GM06990 (cell line): ENCODE results near the gene PIP5K1B.

ENCODE experiments used
- DNase-seq: peaks from one replicate; pipeline ENCODE4 v3.0.0-alpha.2; 2011; ENCODE audit not compliant: insufficient read length; ENCODE audit errors: extremely low read depth
- H3K27me3 ChIP-seq: replicated peaks from 2 replicates; pipeline ENCODE4 v1.6.0; 2011; ENCODE audit warnings: low read length; ENCODE audit not compliant: control insufficient read depth, insufficient read depth
- H3K36me3 ChIP-seq: 2 replicates; pipeline ENCODE4 v1.5.1; 2011; ENCODE audit warnings: low read length; ENCODE audit not compliant: control insufficient read depth, insufficient read depth
- H3K4me3 ChIP-seq: replicated peaks from 2 replicates; pipeline ENCODE4 v1.5.1; 2011; ENCODE audit warnings: low read depth, mild to moderate bottlenecking, control low read depth, low read length
- TF ChIP-seq, protein P1 (sequence below): IDR thresholded peaks from 2 replicates; pipeline ENCODE4 v1.5.1; 2011; ENCODE audit warnings: low read length, control low read depth, mild to moderate bottlenecking, inconsistent platforms; ENCODE audit not compliant: insufficient read depth, poor library complexity, severe bottlenecking

PIP5K1B gene

DNA sequence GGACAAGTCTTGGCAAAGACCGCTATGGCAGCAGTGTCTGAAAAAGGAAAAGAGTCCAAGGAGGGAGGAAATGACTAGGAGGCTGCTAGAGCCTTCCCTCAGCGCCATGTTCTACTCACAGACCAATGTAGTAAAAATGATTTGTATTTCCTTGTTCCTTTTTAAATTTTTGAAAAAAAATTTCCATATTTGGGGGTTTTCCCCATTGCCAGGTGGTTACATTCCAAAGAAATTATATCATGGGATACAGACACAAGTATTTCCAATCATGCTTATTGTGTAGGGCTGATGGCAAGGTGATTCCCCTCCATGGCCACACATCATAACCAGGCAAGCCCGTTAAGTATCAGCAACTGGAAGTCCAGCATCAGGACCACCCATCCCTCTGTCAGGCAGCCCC is 138.2 kb downstream of the PIP5K1B start:
- H3K4me3 ChIP-seq = no peak overlapping the region
- no peak for DNase-seq
- TF ChIP-seq, protein P1, sequence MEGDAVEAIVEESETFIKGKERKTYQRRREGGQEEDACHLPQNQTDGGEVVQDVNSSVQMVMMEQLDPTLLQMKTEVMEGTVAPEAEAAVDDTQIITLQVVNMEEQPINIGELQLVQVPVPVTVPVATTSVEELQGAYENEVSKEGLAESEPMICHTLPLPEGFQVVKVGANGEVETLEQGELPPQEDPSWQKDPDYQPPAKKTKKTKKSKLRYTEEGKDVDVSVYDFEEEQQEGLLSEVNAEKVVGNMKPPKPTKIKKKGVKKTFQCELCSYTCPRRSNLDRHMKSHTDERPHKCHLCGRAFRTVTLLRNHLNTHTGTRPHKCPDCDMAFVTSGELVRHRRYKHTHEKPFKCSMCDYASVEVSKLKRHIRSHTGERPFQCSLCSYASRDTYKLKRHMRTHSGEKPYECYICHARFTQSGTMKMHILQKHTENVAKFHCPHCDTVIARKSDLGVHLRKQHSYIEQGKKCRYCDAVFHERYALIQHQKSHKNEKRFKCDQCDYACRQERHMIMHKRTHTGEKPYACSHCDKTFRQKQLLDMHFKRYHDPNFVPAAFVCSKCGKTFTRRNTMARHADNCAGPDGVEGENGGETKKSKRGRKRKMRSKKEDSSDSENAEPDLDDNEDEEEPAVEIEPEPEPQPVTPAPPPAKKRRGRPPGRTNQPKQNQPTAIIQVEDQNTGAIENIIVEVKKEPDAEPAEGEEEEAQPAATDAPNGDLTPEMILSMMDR = no peak
- H3K36me3 ChIP-seq = no peaks in the 10 kb centered on the region
- no peaks in the 10 kb centered on the region for H3K27me3 ChIP-seq

DNA sequence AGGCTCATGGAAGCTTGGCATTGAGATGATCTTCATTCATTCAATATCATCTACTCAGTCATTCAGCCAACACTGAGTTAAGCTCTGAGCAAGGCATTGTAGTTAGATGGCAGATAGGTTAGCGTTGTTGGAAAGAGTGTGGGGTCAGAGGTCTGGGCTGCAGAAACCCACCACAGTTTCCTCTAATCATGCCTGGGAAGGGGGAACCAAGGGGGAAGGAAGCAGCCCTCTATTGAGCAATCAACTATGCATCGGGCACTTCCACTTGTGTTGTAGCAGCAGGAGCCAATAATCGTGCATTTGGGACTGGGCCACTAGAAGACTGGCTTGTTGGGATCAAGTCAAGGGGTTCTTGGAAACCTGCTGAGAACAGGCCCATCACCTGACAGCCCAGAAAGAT is 139.1 kb downstream of the PIP5K1B start:
- DNase-seq = no peak
- H3K27me3 ChIP-seq = no peaks in the 10 kb centered on the region
- H3K4me3 ChIP-seq = no peak overlapping the region
- TF ChIP-seq, protein P1 = no peak
- no peaks in the 10 kb centered on the region for H3K36me3 ChIP-seq

DNA sequence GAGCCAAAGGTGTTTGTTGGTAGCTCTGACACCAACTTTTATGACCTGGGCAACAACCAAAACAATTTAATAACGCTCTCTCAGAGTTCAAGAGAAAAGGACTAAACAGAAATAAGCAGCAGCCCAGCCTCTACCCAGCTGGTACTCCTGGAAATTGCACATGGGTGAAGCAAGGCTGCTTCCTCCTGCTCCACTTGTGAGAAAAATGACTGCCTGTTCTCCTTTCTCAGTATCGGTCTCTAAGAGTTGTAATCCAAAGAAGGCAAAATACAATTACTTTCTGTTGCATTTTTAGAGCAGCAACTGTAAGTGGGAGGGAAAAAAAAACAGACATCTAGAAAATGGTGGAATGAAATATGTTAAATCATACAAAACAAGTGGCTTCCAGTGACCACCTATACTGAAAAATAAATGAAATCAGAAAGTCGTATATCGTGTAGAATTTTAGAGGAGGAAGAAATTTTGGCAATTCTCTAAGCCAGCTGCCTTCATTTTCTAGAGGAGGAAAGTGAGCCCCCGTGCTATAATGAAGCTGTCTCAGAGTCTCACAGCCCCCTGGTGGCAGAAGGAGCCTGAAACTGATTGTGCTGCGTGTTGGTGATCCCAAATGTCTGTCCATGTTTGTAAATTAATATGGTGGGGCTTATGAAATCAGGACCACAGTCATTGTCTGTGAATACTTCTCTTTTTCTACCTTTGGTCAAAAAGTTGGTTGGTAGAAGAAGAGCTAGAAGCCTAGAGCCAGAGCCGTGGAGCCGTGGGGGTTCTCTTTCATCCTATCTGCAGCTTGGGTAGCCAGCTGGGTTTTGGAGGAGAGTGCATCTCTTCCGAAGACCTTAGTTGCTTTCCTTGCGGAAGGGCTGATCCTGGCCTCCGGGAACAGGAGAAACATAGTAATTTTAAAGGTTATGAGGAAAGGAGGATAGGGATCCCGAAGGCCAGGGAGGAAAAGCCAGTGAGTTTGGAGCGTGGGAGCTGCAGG is 139.9 kb downstream of the PIP5K1B start:
- peak; percentile 17 for DNase-seq
- TF ChIP-seq, protein P1 = peak; percentile 70
- Histone ChIP-seq H3K4me3 (no peak overlapping the region), H3K27me3 (no peaks in the 10 kb centered on the region), H3K36me3 (no peaks in the 10 kb centered on the region)

DNA sequence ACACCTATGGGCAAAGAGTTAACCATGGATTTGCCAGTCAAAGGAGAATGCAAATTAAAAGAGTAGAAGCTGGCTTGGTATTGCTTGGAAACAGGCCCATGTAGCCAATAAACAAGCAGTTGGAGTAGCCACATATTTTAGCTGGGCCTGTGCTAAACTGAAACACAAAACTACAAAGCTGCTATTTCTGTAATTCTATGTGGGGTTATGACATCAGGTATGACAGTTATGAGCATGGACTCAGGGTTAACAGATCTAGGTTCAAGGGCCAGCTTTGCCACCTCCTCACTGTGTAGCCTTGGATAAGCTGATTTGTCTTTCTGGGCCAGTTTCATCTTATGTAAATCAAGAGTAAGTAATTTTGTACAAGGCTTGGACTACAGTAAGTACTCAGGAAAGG is 142.7 kb downstream of the PIP5K1B start:
- Histone ChIP-seq H3K4me3 (no peak overlapping the region), H3K36me3 (no peaks in the 10 kb centered on the region), H3K27me3 (no peaks in the 10 kb centered on the region)
- peak; percentile 22 for DNase-seq
- TF ChIP-seq, protein P1 = no peak

DNA sequence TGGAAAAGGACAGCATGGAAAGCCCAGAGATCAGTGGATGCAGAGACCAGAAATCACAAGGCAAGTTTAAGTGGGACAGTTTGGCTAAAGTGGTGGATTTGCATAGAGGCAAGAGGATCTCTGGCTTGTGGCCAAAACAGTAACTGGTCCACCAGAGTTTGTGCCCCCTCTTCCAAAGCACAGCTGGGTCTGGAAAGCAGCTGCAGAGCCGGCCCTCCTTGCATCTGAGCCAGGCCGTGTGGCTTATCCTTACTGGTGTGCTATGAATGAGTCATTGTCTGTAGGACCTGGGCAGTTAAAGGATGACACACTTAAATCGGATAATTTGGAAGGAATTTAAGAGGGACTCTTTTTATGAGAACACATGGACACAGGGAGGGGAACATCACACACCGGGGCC is 146.6 kb downstream of the PIP5K1B start:
- no peaks in the 10 kb centered on the region for H3K36me3 ChIP-seq
- DNase-seq = no peak
- H3K4me3 ChIP-seq = no peak overlapping the region
- no peaks in the 10 kb centered on the region for H3K27me3 ChIP-seq
- TF ChIP-seq, protein P1 = no peak
